CD14-positive monocyte (primary cell): ENCODE measurements around the gene SPAG9. TPM values are rescaled to one million over a fixed set of nuclear protein-coding genes. Genes with fewer than 3 reads are reported as not detected.
A peak's percentile ranks its signal among the peaks of the same experiment; 100 is the strongest.

Source experiments
- DNase-seq, 3 donors: peaks; one replicate each; pipeline ENCODE4 v3.0.0-alpha.2; 2011 to 2022
- H2AFZ ChIP-seq: 2 replicates; pipeline ENCODE4 v1.6.0; 2012; ENCODE audit warnings: mild to moderate bottlenecking, low read depth, low read length, inconsistent platforms; ENCODE audit not compliant: insufficient read depth, poor library complexity, severe bottlenecking
- H3K27ac ChIP-seq, 2 donors: 1 replicate in 1 of 2; 2 replicates in 1 of 2; pipeline ENCODE4 v1.5.1; 2012 to 2013; ENCODE audit warnings: low read length in 2 of 2, control low read depth in 1 of 2, inconsistent platforms in 1 of 2, low read depth in 1 of 2, mild to moderate bottlenecking in 1 of 2
- H3K27me3 ChIP-seq, 2 donors: one replicate each; pipeline versions ENCODE4 v1.6.0 to v1.6.1; 2011 to 2013; ENCODE audit warnings: low read length in 2 of 2; ENCODE audit not compliant: control insufficient read depth in 2 of 2, insufficient read depth in 2 of 2
- H3K36me3 ChIP-seq, 2 donors: replicated peaks in 1 of 2; 1 replicate in 1 of 2; 2 replicates in 1 of 2; pipeline versions ENCODE4 v1.5.1 to v1.6.1; 2012 to 2013; ENCODE audit warnings: low read length in 2 of 2, control low read depth in 1 of 2, inconsistent platforms in 1 of 2, mild to moderate bottlenecking in 1 of 2; ENCODE audit not compliant: insufficient read depth in 2 of 2, control insufficient read depth in 1 of 2
- H3K4me1 ChIP-seq, 2 donors: 1 replicate in 1 of 2; 2 replicates in 1 of 2; pipeline versions ENCODE4 v1.5.1 to v1.6.1; 2012 to 2013; ENCODE audit warnings: low read length in 2 of 2, control low read depth in 1 of 2, inconsistent platforms in 1 of 2, mild to moderate bottlenecking in 1 of 2, moderate library complexity in 1 of 2; ENCODE audit not compliant: insufficient read depth in 2 of 2, control insufficient read depth in 1 of 2
- H3K4me2 ChIP-seq: replicated peaks from 2 replicates; pipeline ENCODE3; 2012; ENCODE audit warnings: low read length, moderate library complexity, mild to moderate bottlenecking; ENCODE audit not compliant: poor library complexity, severe bottlenecking; ENCODE audit errors: extremely low read depth
- H3K4me3 ChIP-seq, 3 experiments: fragments of 200-600 bp in 1 of 3; sonication (generic) in 1 of 3; replicated peaks in 1 of 3; 1 replicate in 2 of 3; 2 replicates in 1 of 3; pipeline ENCODE4 v1.5.1; 2011 to 2013; ENCODE audit warnings: low read length in 3 of 3, mild to moderate bottlenecking in 3 of 3, control low read depth in 2 of 3, low read depth in 2 of 3, inconsistent platforms in 1 of 3, moderate library complexity in 1 of 3
- H3K79me2 ChIP-seq: 2 replicates; pipeline ENCODE4 v1.6.0; 2012; ENCODE audit warnings: mild to moderate bottlenecking, control low read depth, inconsistent platforms, low read length, moderate library complexity; ENCODE audit not compliant: insufficient read depth
- H3K9ac ChIP-seq: 2 replicates; pipeline ENCODE4 v1.6.0; 2017; ENCODE audit warnings: low read length, mild to moderate bottlenecking; ENCODE audit not compliant: insufficient read depth, poor library complexity, severe bottlenecking
- H3K9me3 ChIP-seq, 2 donors: replicated peaks in 1 of 2; 1 replicate in 1 of 2; 2 replicates in 1 of 2; pipeline versions ENCODE4 v1.5.1 to v1.6.1; 2012 to 2013; ENCODE audit warnings: low read length in 2 of 2, control low read depth in 1 of 2; ENCODE audit not compliant: control insufficient read depth in 1 of 2, insufficient read depth in 1 of 2
- H4K20me1 ChIP-seq: 2 replicates; pipeline ENCODE4 v1.6.0; 2012; ENCODE audit warnings: mild to moderate bottlenecking, low read length, control low read depth, moderate library complexity; ENCODE audit not compliant: insufficient read depth
- H3K27ac Mint-ChIP-seq, 7 donors: one replicate each; pipeline ENCODE4 v1.8.0; 2020; ENCODE audit warnings: mild to moderate bottlenecking in 7 of 7, mixed read lengths in 7 of 7, moderate library complexity in 6 of 7, inconsistent platforms in 2 of 7
- H3K27me3 Mint-ChIP-seq, 3 donors: one replicate each; pipeline ENCODE4 v1.8.0; 2021 to 2022; ENCODE audit warnings: low read depth in 3 of 3, mild to moderate bottlenecking in 3 of 3, mixed read lengths in 3 of 3, moderate library complexity in 3 of 3, inconsistent platforms in 1 of 3
- H3K36me3 Mint-ChIP-seq, 2 donors: one replicate each; pipeline ENCODE4 v1.8.0; 2020; ENCODE audit warnings: mixed read lengths in 2 of 2, inconsistent platforms in 1 of 2, mild to moderate bottlenecking in 1 of 2
- H3K4me1 Mint-ChIP-seq: one replicate; pipeline ENCODE4 v1.8.0; 2020; ENCODE audit warnings: mild to moderate bottlenecking, mixed read lengths
- H3K4me3 Mint-ChIP-seq, 2 donors: one replicate each; pipeline ENCODE4 v1.8.0; 2020; ENCODE audit warnings: mild to moderate bottlenecking in 2 of 2, mixed read lengths in 2 of 2, moderate library complexity in 1 of 2
- H3K9me3 Mint-ChIP-seq, 7 donors: one replicate each; pipeline ENCODE4 v1.8.0; 2020 to 2022; ENCODE audit warnings: mixed read lengths in 7 of 7, mild to moderate bottlenecking in 6 of 7, moderate library complexity in 6 of 7, inconsistent platforms in 2 of 7
- CTCF ChIP-seq: fragments of 200-600 bp; IDR thresholded peaks from one replicate; pipeline ENCODE4 v1.8.0; 2022; ENCODE audit warnings: antibody characterized with exemption, mild to moderate bottlenecking
- whole genome bisulfite sequencing: methylation state at CpG from one replicate; pipeline ENCODE4 v1.1.5; 2013; ENCODE audit warnings: missing lambda C conversion rate; ENCODE audit not compliant: insufficient coverage; 5-methylcytosine and 5-hydroxymethylcytosine counted together
- intact Hi-C, 2 donors: fragments of 100-400 bp; cut with micrococcal nuclease; formaldehyde crosslinking; loops; one replicate each; pipeline versions ENCODE4 v1.15.0 to v1.15.1; 2023
- polyA plus RNA-seq, 3 donors: library from polyadenylated mRNA; depleted of rRNA in 1 of 3; unstranded in 2 of 3; stranded (reverse) in 1 of 3; fragments of 300-500 nt in 2 of 3; fragments of >200 nt in 1 of 3; fragmentation: Illumina TruSeq in 2 of 3; gene quantifications; 1 replicate in 2 of 3; 2 replicates in 1 of 3; pipeline ENCODE4 v1.2.3, GENCODE V29; 2012 to 2021

SPAG9 gene
- polyA plus RNA-seq, 3 donors: 4.9 to 33.1 (median 8.5) TPM

- no peak overlapping the region for H3K27ac ChIP-seq
- DNase-seq: no peak
- no peak overlapping the region for H2AFZ ChIP-seq
- no peaks in the 10 kb centered on the region for H3K79me2 ChIP-seq
- Mint-ChIP-seq H3K27ac (peak overlapping the region in 6 of 7 donors; percentile 24 to 68 (median 58)), H3K9me3 (no peaks in the 10 kb centered on the region), H3K36me3 (peaks cover 0 to 1% of the 10 kb centered on the region in 2 donors), H3K4me3 (no peak overlapping the region), H3K4me1 (peaks cover 58% of the 10 kb centered on the region), H3K27me3 (peaks cover 0 to 9% (median 2%) of the 10 kb centered on the region in 3 donors)
- TF ChIP-seq CTCF: no peak
- WGBS: 84% methylated on average over 11 of the region's 13 CpGs
- H4K20me1 ChIP-seq: no peaks in the 10 kb centered on the region
- H3K4me3 ChIP-seq: no peak overlapping the region
- H3K36me3 ChIP-seq: no peaks in the 10 kb centered on the region
- peaks cover 61 to 70% of the 10 kb centered on the region in 2 donors for H3K4me1 ChIP-seq
- no peaks in the 10 kb centered on the region for H3K27me3 ChIP-seq
- H3K4me2 ChIP-seq: no peak overlapping the region
- no peak overlapping the region for H3K9ac ChIP-seq
- intact Hi-C loops: no loop called here
- H3K9me3 ChIP-seq: no peaks in the 10 kb centered on the region
These were observed 172.0 kb downstream of the SPAG9 start for GRCh38 chr17:50948711-50949110.

DNA sequence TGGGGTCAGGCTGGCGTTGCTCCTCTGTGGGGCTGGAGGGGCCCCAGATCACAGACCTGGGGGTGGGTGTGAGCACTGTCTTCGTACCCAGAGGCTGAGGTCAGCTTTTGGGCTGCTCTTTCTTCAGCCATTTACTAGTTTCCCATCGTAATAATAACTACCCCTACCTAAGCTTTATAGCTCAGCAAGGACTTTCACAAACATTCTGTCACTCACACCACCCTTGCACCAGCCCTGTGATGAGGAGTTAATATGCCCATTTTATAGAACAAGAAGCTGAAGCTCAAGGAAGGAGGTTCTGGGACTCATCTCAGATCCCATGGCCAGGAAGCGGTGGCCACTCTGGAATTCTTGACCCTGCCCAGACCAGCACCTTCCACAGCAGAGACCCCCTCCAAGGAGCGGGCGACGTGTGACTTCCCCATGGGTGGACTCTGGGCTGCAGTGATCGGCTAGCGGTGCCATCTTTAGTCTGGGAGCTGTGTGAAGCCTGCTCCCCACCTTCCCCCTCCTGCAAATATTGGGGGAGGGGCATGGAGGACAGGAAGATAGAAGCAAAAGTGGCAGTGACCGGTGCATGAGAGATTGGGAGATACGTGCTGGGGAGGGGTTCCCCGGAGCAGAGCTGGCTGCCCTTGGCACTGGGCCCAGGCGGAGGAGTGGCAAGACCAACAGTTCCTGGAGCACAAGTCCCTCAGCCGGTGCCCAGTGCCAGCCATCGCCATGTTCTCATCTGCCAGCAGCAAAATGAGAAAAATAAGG, 172.7 kb downstream of the SPAG9 start:
- Mint-ChIP-seq H3K27ac (peak overlapping the region; percentile 31 to 66 (median 46)), H3K4me3 (peak overlapping the region in 1 of 2 donors; percentile 21), H3K9me3 (no peaks in the 10 kb centered on the region), H3K4me1 (peaks cover 58% of the 10 kb centered on the region), H3K36me3 (peaks cover 0 to 1% of the 10 kb centered on the region in 2 donors), H3K27me3 (peaks cover 0 to 7% (median 0%) of the 10 kb centered on the region in 3 donors)
- Histone ChIP-seq H3K27ac (no peak overlapping the region), H4K20me1 (no peaks in the 10 kb centered on the region), H3K9ac (no peak overlapping the region), H3K4me1 (peaks cover 61 to 73% of the 10 kb centered on the region in 2 donors), H3K79me2 (no peaks in the 10 kb centered on the region), H3K27me3 (no peaks in the 10 kb centered on the region), H3K9me3 (no peaks in the 10 kb centered on the region), H3K36me3 (no peaks in the 10 kb centered on the region), H3K4me2 (peak overlapping the region; percentile 39), H3K4me3 (no peak overlapping the region), H2AFZ (peak overlapping the region; percentile 44)
- no peak for TF ChIP-seq CTCF
- DNase-seq: peak in 2 of 3 donors; percentile 19 to 32
- intact Hi-C loops: no loop called here
- WGBS: 29% methylated on average over 8 of the region's 15 CpGs
